ENCODE results near the gene TIMM44. TPM values are rescaled to one million over a fixed set of nuclear protein-coding genes. Genes with fewer than 3 reads are reported as not detected.

The TIMM44 gene
- total RNA-seq, 2 experiments from 2014 or later: 86.0 to 116 TPM

GRCh38 chr19:7902796-7903243, 40.6 kb downstream of the TIMM44 start:
- peaks cover 13% of the 10 kb centered on the region; the same call in 1 of the 2 replicates for H3K36me3 ChIP-seq (ENCODE audit: insufficient read depth, low read length)
- peak overlapping the region; percentile 100 for H3K4me2 ChIP-seq (ENCODE audit: low read length)
- no peak for TF ChIP-seq EZH2phosphoT487 (IDR thresholded peaks at IDR 0.05; ENCODE audit: borderline replicate concordance, low read depth, low read length)
- TF ChIP-seq, protein P1, sequence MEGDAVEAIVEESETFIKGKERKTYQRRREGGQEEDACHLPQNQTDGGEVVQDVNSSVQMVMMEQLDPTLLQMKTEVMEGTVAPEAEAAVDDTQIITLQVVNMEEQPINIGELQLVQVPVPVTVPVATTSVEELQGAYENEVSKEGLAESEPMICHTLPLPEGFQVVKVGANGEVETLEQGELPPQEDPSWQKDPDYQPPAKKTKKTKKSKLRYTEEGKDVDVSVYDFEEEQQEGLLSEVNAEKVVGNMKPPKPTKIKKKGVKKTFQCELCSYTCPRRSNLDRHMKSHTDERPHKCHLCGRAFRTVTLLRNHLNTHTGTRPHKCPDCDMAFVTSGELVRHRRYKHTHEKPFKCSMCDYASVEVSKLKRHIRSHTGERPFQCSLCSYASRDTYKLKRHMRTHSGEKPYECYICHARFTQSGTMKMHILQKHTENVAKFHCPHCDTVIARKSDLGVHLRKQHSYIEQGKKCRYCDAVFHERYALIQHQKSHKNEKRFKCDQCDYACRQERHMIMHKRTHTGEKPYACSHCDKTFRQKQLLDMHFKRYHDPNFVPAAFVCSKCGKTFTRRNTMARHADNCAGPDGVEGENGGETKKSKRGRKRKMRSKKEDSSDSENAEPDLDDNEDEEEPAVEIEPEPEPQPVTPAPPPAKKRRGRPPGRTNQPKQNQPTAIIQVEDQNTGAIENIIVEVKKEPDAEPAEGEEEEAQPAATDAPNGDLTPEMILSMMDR (conservative IDR thresholded peaks at IDR 0.05; ENCODE audit: low read length): no peak
- intact Hi-C loops (cut with micrococcal nuclease; ENCODE audit: unreplicated experiment): no loop called here
- H4K20me1 ChIP-seq (ENCODE audit: insufficient read depth, low read length): 0 out of 2 replicates have a peak, but pooled peaks cover 9% of the 10 kb centered on the region
- POLR2A ChIA-PET: interaction anchor here (0.8 kb wide), 1 partner anchor 10 kb away, joined by 3 read pairs; no protein-coding TSS in a partner anchor
- CTCF ChIA-PET (ENCODE audit: unreplicated experiment): no interaction called here
- peak overlapping the region; percentile 74 for H3K4me3 ChIP-seq (ENCODE audit: low read depth, low read length, poor library complexity, severe bottlenecking)
- no peaks in the 10 kb centered on the region for H3K9me2 ChIP-seq (ENCODE audit: insufficient read depth, low read length)
- peak overlapping the region; percentile 75; the same call in 1 of the 2 replicates for H2AFZ ChIP-seq (ENCODE audit: low read length)
- peak overlapping the region; percentile 6 for H3K27ac ChIP-seq (ENCODE audit: low read depth, low read length, poor library complexity, severe bottlenecking)
- no peaks in the 10 kb centered on the region for H3K9me3 ChIP-seq (ENCODE audit: low read length)
- TSS peak; percentile 82 for BruUV-seq (replicated peaks)
- H3K4me1 ChIP-seq (ENCODE audit: insufficient read depth, low read length, poor library complexity, severe bottlenecking): peaks cover 19% of the 10 kb centered on the region
- DNase-seq (ENCODE audit: low spot score): no peak
- H3K79me2 ChIP-seq (ENCODE audit: insufficient read depth, low read depth, low read length): peaks cover 22% of the 10 kb centered on the region

GRCh38 chr19:7901337-7901736, 42.1 kb downstream of the TIMM44 start:
- Histone ChIP-seq H2AFZ (ENCODE audit: low read length) (no peak overlapping the region), H3K27ac (ENCODE audit: low read depth, low read length, poor library complexity, severe bottlenecking) (no peak overlapping the region), H3K4me3 (ENCODE audit: low read depth, low read length, poor library complexity, severe bottlenecking) (no peak overlapping the region), H3K79me2 (ENCODE audit: insufficient read depth, low read depth, low read length) (peaks cover 22% of the 10 kb centered on the region), H3K9me2 (ENCODE audit: insufficient read depth, low read length) (no peaks in the 10 kb centered on the region), H3K36me3 (ENCODE audit: insufficient read depth, low read length) (peaks cover 8% of the 10 kb centered on the region; the same call in 1 of the 2 replicates), H3K9me3 (ENCODE audit: low read length) (no peaks in the 10 kb centered on the region), H3K4me1 (ENCODE audit: insufficient read depth, low read length, poor library complexity, severe bottlenecking) (peaks cover 19% of the 10 kb centered on the region), H4K20me1 (ENCODE audit: insufficient read depth, low read length) (0 out of 2 replicates have a peak, but pooled peaks cover 9% of the 10 kb centered on the region), H3K4me2 (ENCODE audit: low read length) (no peak overlapping the region)
- TF ChIP-seq EZH2phosphoT487 (IDR thresholded peaks at IDR 0.05; ENCODE audit: borderline replicate concordance, low read depth, low read length): no peak
- TF ChIP-seq, protein P1 (conservative IDR thresholded peaks at IDR 0.05; ENCODE audit: low read length): no peak
- intact Hi-C loops (cut with micrococcal nuclease; ENCODE audit: unreplicated experiment): no loop called here
- DNase-seq (ENCODE audit: low spot score): no peak
- BruUV-seq (replicated peaks): no TSS peak
- POLR2A ChIA-PET: interaction anchor here (0.6 to 1.6 kb wide), 2 partner anchors 296 to 681 kb away, joined by 4 to 5 read pairs; no protein-coding TSS in a partner anchor
- CTCF ChIA-PET (ENCODE audit: unreplicated experiment): no interaction called here

DNA sequence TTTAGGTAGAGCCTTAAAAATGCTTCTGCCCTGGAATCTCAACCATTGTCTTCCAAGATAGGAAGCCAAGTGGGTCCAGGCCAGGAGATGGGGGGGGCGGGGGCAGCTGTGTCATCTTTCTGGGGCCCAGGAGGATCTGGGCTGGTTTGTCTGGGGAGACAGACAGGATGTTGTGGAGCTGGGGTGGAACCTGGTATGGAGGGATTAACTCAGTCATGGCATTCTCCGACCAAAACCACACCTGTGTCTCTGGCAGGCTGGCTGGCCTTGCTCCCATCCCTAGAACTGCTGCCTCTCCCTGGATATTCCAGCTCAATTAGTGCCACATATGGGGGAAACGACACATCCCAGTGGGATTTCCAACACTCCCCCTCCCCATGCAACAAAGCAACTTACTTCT, 42.5 kb downstream of the TIMM44 start:
- intact Hi-C loops (cut with micrococcal nuclease; ENCODE audit: unreplicated experiment): no loop called here
- Histone ChIP-seq H3K27ac (ENCODE audit: low read depth, low read length, poor library complexity, severe bottlenecking) (no peak overlapping the region), H3K9me2 (ENCODE audit: insufficient read depth, low read length) (no peaks in the 10 kb centered on the region), H3K36me3 (ENCODE audit: insufficient read depth, low read length) (peaks cover 4% of the 10 kb centered on the region; the same call in 1 of the 2 replicates), H4K20me1 (ENCODE audit: insufficient read depth, low read length) (0 out of 2 replicates have a peak, but pooled peaks cover 9% of the 10 kb centered on the region), H3K4me1 (ENCODE audit: insufficient read depth, low read length, poor library complexity, severe bottlenecking) (peaks cover 19% of the 10 kb centered on the region), H3K79me2 (ENCODE audit: insufficient read depth, low read depth, low read length) (peaks cover 19% of the 10 kb centered on the region), H2AFZ (ENCODE audit: low read length) (no peak overlapping the region), H3K9me3 (ENCODE audit: low read length) (no peaks in the 10 kb centered on the region), H3K4me2 (ENCODE audit: low read length) (no peak overlapping the region), H3K4me3 (ENCODE audit: low read depth, low read length, poor library complexity, severe bottlenecking) (no peak overlapping the region)
- no TSS peak for BruUV-seq (replicated peaks)
- CTCF ChIA-PET (ENCODE audit: unreplicated experiment): no interaction called here
- POLR2A ChIA-PET: interaction anchor here (0.6 to 1.6 kb wide), 2 partner anchors 295 to 681 kb away, joined by 4 to 5 read pairs; no protein-coding TSS in a partner anchor
- TF ChIP-seq, protein P1 (conservative IDR thresholded peaks at IDR 0.05; ENCODE audit: low read length): no peak
- no peak for TF ChIP-seq EZH2phosphoT487 (IDR thresholded peaks at IDR 0.05; ENCODE audit: borderline replicate concordance, low read depth, low read length)
- DNase-seq (ENCODE audit: low spot score): no peak

Measured in OCI-LY7 (cell line).